GM18870 (cell line): ENCODE results near the gene ARFGAP3.

Experiments
- ATAC-seq: cut with Tn5 transposase; IDR thresholded peaks from one replicate; pipeline ENCODE4 v1.9.1; 2021; ENCODE audit warnings: moderate library complexity; ENCODE audit not compliant: unreplicated experiment

Gene ARFGAP3

GRCh38 chr22:42865536-42865935 is 8.5 kb upstream of the ARFGAP3 start:
- ATAC-seq, result no peak

- ATAC-seq, result no peak
These were observed 6.4 kb upstream of the ARFGAP3 start for GRCh38 chr22:42863349-42863961.

- ATAC-seq, result no peak
These were observed 5.1 kb upstream of the ARFGAP3 start for GRCh38 chr22:42862045-42862734.

- no peak for ATAC-seq
These were observed 3.9 kb upstream of the ARFGAP3 start for GRCh38 chr22:42860968-42861367.

- ATAC-seq, result no peak
These were observed 890 bp upstream of the ARFGAP3 start for GRCh38 chr22:42857845-42858481.

- ATAC-seq, result no peak
These were observed 751 bp downstream of the ARFGAP3 start for GRCh38 chr22:42856179-42856864.

GRCh38 chr22:42855721-42856120 is 1.4 kb downstream of the ARFGAP3 start:
- ATAC-seq, result no peak

- ATAC-seq, result no peak
These were observed 1.9 kb downstream of the ARFGAP3 start for GRCh38 chr22:42855211-42855610.

GRCh38 chr22:42848941-42849550 is 8.0 kb downstream of the ARFGAP3 start:
- ATAC-seq, result no peak

GRCh38 chr22:42847110-42847509 is 10.0 kb downstream of the ARFGAP3 start:
- ATAC-seq, result no peak

GRCh38 chr22:42844756-42845155 is 12.3 kb downstream of the ARFGAP3 start:
- no peak for ATAC-seq

GRCh38 chr22:42842658-42843370 is 14.3 kb downstream of the ARFGAP3 start:
- no peak for ATAC-seq

GRCh38 chr22:42841444-42841843 is 15.6 kb downstream of the ARFGAP3 start:
- ATAC-seq, result no peak

- ATAC-seq, result no peak
These were observed 19.5 kb downstream of the ARFGAP3 start for GRCh38 chr22:42837556-42837955.

GRCh38 chr22:42836026-42836425 is 21.0 kb downstream of the ARFGAP3 start:
- no peak for ATAC-seq

GRCh38 chr22:42834177-42834949 is 22.7 kb downstream of the ARFGAP3 start:
- no peak for ATAC-seq

- ATAC-seq, result no peak
These were observed 24.0 kb downstream of the ARFGAP3 start for GRCh38 chr22:42833104-42833503.

- no peak for ATAC-seq
These were observed 25.4 kb downstream of the ARFGAP3 start for GRCh38 chr22:42831712-42832111.

- ATAC-seq, result no peak
These were observed 26.9 kb downstream of the ARFGAP3 start for GRCh38 chr22:42830161-42830560.

- no peak for ATAC-seq
These were observed 27.8 kb downstream of the ARFGAP3 start for GRCh38 chr22:42829302-42829701.
